Measurements from ENCODE around the gene PTPRQ. TPM values are rescaled to one million over a fixed set of nuclear protein-coding genes. Genes with fewer than 3 reads are reported as not detected.

The PTPRQ gene
- total RNA-seq, 1 experiment from 2014 or later, result not detected

DNA sequence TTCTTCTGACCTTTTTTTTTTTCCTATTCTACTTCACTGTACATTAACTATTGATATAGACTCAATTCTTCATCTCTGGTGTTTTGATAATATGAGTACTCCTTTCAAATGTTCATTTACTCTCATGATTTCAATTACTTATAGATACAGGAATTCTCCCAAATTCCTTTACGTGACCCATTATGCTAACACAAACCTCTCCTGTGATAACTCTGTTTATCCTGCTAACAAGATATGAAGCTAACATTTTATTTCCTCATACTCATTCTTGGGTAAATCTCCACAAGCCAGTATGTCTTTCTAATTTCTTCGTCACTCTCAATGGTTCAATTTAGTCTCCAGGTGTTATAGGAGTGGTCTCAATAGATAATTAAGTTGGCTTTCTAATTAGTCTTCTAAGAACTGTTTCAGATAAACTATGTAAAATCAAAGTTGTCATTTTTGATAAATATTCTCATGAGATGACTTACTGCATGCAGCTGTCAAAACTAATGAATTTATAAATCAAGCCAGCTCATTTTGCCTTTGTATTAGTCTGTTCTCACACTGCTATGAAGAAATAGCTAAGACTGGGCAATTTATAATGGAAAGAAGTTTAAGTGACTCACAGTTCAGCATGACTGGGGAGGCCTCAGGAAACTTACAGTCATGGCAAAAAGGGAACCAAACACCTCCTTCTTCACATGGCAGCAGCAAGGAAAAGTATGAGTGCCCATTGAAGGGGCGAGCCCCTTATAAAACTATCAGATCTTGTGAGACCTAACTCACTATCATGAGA, 132.8 kb downstream of the PTPRQ start:
- Mint-ChIP-seq H3K27me3 (ENCODE audit: low read depth) (no peaks in the 10 kb centered on the region), H3K4me1 (no peaks in the 10 kb centered on the region), H3K27ac (no peak overlapping the region), H3K9me3 (no peaks in the 10 kb centered on the region), H3K36me3 (no peaks in the 10 kb centered on the region), H3K4me3 (no peak overlapping the region)
- DNase-seq (ENCODE audit: low spot score) (no peak), ATAC-seq (no peak)
- POLR2A ChIA-PET, result no interaction called here
- no peak for TF ChIP-seq TEAD4 (CRISPR knock-in tag; IDR thresholded peaks at IDR 0.05)
- no peak for TF ChIP-seq SP1 (CRISPR knock-in tag; conservative IDR thresholded peaks at IDR 0.05)
- no peak for TF ChIP-seq RORB (CRISPR knock-in tag; IDR thresholded peaks at IDR 0.05)
- no peak for TF ChIP-seq ZNF232 (CRISPR knock-in tag; IDR thresholded peaks at IDR 0.05)
- TF ChIP-seq, protein P1, sequence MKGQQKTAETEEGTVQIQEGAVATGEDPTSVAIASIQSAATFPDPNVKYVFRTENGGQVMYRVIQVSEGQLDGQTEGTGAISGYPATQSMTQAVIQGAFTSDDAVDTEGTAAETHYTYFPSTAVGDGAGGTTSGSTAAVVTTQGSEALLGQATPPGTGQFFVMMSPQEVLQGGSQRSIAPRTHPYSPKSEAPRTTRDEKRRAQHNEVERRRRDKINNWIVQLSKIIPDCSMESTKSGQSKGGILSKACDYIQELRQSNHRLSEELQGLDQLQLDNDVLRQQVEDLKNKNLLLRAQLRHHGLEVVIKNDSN (CRISPR knock-in tag; IDR thresholded peaks at IDR 0.05), result no peak
- TF ChIP-seq ZNF138 (CRISPR knock-in tag; conservative IDR thresholded peaks at IDR 0.05), result no peak
- TF ChIP-seq, protein P2, sequence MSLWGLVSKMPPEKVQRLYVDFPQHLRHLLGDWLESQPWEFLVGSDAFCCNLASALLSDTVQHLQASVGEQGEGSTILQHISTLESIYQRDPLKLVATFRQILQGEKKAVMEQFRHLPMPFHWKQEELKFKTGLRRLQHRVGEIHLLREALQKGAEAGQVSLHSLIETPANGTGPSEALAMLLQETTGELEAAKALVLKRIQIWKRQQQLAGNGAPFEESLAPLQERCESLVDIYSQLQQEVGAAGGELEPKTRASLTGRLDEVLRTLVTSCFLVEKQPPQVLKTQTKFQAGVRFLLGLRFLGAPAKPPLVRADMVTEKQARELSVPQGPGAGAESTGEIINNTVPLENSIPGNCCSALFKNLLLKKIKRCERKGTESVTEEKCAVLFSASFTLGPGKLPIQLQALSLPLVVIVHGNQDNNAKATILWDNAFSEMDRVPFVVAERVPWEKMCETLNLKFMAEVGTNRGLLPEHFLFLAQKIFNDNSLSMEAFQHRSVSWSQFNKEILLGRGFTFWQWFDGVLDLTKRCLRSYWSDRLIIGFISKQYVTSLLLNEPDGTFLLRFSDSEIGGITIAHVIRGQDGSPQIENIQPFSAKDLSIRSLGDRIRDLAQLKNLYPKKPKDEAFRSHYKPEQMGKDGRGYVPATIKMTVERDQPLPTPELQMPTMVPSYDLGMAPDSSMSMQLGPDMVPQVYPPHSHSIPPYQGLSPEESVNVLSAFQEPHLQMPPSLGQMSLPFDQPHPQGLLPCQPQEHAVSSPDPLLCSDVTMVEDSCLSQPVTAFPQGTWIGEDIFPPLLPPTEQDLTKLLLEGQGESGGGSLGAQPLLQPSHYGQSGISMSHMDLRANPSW (CRISPR knock-in tag; conservative IDR thresholded peaks at IDR 0.05; ENCODE audit: low read depth), result no peak
- TF ChIP-seq, protein P3, sequence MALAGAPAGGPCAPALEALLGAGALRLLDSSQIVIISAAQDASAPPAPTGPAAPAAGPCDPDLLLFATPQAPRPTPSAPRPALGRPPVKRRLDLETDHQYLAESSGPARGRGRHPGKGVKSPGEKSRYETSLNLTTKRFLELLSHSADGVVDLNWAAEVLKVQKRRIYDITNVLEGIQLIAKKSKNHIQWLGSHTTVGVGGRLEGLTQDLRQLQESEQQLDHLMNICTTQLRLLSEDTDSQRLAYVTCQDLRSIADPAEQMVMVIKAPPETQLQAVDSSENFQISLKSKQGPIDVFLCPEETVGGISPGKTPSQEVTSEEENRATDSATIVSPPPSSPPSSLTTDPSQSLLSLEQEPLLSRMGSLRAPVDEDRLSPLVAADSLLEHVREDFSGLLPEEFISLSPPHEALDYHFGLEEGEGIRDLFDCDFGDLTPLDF (CRISPR knock-in tag; IDR thresholded peaks at IDR 0.05), result no peak
- TF ChIP-seq, protein P4, sequence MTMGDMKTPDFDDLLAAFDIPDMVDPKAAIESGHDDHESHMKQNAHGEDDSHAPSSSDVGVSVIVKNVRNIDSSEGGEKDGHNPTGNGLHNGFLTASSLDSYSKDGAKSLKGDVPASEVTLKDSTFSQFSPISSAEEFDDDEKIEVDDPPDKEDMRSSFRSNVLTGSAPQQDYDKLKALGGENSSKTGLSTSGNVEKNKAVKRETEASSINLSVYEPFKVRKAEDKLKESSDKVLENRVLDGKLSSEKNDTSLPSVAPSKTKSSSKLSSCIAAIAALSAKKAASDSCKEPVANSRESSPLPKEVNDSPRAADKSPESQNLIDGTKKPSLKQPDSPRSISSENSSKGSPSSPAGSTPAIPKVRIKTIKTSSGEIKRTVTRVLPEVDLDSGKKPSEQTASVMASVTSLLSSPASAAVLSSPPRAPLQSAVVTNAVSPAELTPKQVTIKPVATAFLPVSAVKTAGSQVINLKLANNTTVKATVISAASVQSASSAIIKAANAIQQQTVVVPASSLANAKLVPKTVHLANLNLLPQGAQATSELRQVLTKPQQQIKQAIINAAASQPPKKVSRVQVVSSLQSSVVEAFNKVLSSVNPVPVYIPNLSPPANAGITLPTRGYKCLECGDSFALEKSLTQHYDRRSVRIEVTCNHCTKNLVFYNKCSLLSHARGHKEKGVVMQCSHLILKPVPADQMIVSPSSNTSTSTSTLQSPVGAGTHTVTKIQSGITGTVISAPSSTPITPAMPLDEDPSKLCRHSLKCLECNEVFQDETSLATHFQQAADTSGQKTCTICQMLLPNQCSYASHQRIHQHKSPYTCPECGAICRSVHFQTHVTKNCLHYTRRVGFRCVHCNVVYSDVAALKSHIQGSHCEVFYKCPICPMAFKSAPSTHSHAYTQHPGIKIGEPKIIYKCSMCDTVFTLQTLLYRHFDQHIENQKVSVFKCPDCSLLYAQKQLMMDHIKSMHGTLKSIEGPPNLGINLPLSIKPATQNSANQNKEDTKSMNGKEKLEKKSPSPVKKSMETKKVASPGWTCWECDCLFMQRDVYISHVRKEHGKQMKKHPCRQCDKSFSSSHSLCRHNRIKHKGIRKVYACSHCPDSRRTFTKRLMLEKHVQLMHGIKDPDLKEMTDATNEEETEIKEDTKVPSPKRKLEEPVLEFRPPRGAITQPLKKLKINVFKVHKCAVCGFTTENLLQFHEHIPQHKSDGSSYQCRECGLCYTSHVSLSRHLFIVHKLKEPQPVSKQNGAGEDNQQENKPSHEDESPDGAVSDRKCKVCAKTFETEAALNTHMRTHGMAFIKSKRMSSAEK (CRISPR knock-in tag; IDR thresholded peaks at IDR 0.05; ENCODE audit: borderline replicate concordance), result no peak
- CTCF ChIA-PET, result no interaction called here

DNA sequence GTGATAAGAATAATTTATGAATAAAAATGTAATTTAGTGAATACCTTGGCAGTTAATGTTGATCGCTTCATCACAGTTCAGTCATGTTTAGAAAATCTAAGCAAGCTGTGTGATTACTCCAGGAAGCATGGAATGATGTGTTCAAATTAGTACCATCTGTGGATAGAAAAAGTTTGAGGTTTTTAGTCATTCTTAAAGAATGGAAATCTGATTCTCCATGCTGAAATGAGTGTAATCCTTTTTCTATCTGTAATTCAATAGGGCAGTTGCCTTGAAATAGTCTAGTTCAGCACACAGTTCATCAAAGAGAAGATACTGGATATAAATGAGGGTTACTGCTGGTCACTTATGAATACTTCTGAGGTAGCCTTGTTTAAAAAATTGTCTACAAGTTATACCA, 136.2 kb downstream of the PTPRQ start:
- CTCF ChIA-PET, result no interaction called here
- no peak overlapping the region for H3K4me3 Mint-ChIP-seq
- H3K27me3 Mint-ChIP-seq (ENCODE audit: low read depth), result no peaks in the 10 kb centered on the region
- no peaks in the 10 kb centered on the region for H3K36me3 Mint-ChIP-seq
- TF ChIP-seq NFATC4 (CRISPR knock-in tag; IDR thresholded peaks at IDR 0.05) (no peak), ZNF423 (CRISPR knock-in tag; IDR thresholded peaks at IDR 0.05) (no peak), ZNF138 (CRISPR knock-in tag; conservative IDR thresholded peaks at IDR 0.05) (no peak), ESRRA (CRISPR knock-in tag; IDR thresholded peaks at IDR 0.05; ENCODE audit: borderline replicate concordance) (no peak), RELA (CRISPR knock-in tag; IDR thresholded peaks at IDR 0.05; ENCODE audit: borderline replicate concordance) (no peak)
- TF ChIP-seq, protein P2 (CRISPR knock-in tag; conservative IDR thresholded peaks at IDR 0.05; ENCODE audit: low read depth), result no peak
- TF ChIP-seq, protein P5, sequence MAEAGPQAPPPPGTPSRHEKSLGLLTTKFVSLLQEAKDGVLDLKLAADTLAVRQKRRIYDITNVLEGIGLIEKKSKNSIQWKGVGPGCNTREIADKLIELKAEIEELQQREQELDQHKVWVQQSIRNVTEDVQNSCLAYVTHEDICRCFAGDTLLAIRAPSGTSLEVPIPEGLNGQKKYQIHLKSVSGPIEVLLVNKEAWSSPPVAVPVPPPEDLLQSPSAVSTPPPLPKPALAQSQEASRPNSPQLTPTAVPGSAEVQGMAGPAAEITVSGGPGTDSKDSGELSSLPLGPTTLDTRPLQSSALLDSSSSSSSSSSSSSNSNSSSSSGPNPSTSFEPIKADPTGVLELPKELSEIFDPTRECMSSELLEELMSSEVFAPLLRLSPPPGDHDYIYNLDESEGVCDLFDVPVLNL (CRISPR knock-in tag; IDR thresholded peaks at IDR 0.05; ENCODE audit: borderline replicate concordance, low read depth), result no peak
- TF ChIP-seq, protein P6, sequence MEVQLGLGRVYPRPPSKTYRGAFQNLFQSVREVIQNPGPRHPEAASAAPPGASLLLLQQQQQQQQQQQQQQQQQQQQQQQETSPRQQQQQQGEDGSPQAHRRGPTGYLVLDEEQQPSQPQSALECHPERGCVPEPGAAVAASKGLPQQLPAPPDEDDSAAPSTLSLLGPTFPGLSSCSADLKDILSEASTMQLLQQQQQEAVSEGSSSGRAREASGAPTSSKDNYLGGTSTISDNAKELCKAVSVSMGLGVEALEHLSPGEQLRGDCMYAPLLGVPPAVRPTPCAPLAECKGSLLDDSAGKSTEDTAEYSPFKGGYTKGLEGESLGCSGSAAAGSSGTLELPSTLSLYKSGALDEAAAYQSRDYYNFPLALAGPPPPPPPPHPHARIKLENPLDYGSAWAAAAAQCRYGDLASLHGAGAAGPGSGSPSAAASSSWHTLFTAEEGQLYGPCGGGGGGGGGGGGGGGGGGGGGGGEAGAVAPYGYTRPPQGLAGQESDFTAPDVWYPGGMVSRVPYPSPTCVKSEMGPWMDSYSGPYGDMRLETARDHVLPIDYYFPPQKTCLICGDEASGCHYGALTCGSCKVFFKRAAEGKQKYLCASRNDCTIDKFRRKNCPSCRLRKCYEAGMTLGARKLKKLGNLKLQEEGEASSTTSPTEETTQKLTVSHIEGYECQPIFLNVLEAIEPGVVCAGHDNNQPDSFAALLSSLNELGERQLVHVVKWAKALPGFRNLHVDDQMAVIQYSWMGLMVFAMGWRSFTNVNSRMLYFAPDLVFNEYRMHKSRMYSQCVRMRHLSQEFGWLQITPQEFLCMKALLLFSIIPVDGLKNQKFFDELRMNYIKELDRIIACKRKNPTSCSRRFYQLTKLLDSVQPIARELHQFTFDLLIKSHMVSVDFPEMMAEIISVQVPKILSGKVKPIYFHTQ (CRISPR knock-in tag; IDR thresholded peaks at IDR 0.05), result no peak
- H3K27ac Mint-ChIP-seq, result no peak overlapping the region
- H3K4me1 Mint-ChIP-seq, result no peaks in the 10 kb centered on the region
- POLR2A ChIA-PET, result no interaction called here
- no peaks in the 10 kb centered on the region for H3K9me3 Mint-ChIP-seq
- ATAC-seq (no peak), DNase-seq (ENCODE audit: low spot score) (no peak)
